Mucosa of rectum (tissue), 2 donors: ENCODE measurements around the gene MUC2.

Source experiments
- H3K27ac ChIP-seq, 2 donors: one replicate each; pipeline ENCODE4 v1.7.0; 2013; ENCODE audit warnings: inconsistent platforms in 2 of 2, low read depth in 2 of 2, low read length in 2 of 2
- H3K27me3 ChIP-seq, 2 donors: one replicate each; pipeline ENCODE4 v1.7.0; 2013; ENCODE audit warnings: low read length in 2 of 2; ENCODE audit not compliant: control insufficient read depth in 2 of 2, insufficient read depth in 2 of 2
- H3K36me3 ChIP-seq, 2 donors: one replicate each; pipeline ENCODE4 v1.7.0; 2013; ENCODE audit warnings: low read length in 2 of 2; ENCODE audit not compliant: control insufficient read depth in 2 of 2, insufficient read depth in 2 of 2
- H3K4me1 ChIP-seq, 2 donors: one replicate each; pipeline ENCODE4 v1.7.0; 2013; ENCODE audit warnings: low read length in 2 of 2, mild to moderate bottlenecking in 1 of 2; ENCODE audit not compliant: control insufficient read depth in 2 of 2, insufficient read depth in 2 of 2
- H3K4me3 ChIP-seq, 2 donors: one replicate each; pipeline ENCODE4 v1.7.0; 2013; ENCODE audit warnings: low read length in 2 of 2
- H3K9ac ChIP-seq, 2 donors: one replicate each; pipeline ENCODE4 v1.7.0; 2013; ENCODE audit warnings: low read length in 2 of 2, low read depth in 1 of 2, mild to moderate bottlenecking in 1 of 2
- H3K9me3 ChIP-seq, 2 donors: one replicate each; pipeline ENCODE4 v1.7.0; 2013; ENCODE audit warnings: low read length in 2 of 2; ENCODE audit not compliant: control insufficient read depth in 2 of 2
- donor health status: healthy.
- donor health status: Normal muscosa, but diverticular disease.

MUC2 gene

GRCh38 chr11:1082346-1082727, 7.7 kb downstream of the MUC2 start:
- H3K27me3 ChIP-seq, result no peaks in the 10 kb centered on the region
- no peak overlapping the region for H3K9ac ChIP-seq

GRCh38 chr11:1082728-1083620, 8.3 kb downstream of the MUC2 start:
- no peaks in the 10 kb centered on the region for H3K9me3 ChIP-seq
- H3K9ac ChIP-seq, result no peak overlapping the region
- no peaks in the 10 kb centered on the region for H3K27me3 ChIP-seq
- no peak overlapping the region for H3K4me3 ChIP-seq
- peak overlapping the region in 1 of 2 donors; percentile 13 for H3K27ac ChIP-seq
- H3K4me1 ChIP-seq, result no peaks in the 10 kb centered on the region
- peaks cover 0 to 2% of the 10 kb centered on the region in 2 donors for H3K36me3 ChIP-seq

More at GRCh38 chr11:1082346-1082727, 7.7 kb downstream of the MUC2 start:
- no peaks in the 10 kb centered on the region for H3K9me3 ChIP-seq
- H3K36me3 ChIP-seq, result peaks cover 0 to 3% of the 10 kb centered on the region in 2 donors
- H3K27ac ChIP-seq, result peak overlapping the region in 1 of 2 donors; percentile 13
- H3K4me3 ChIP-seq, result no peak overlapping the region
- H3K4me1 ChIP-seq, result no peaks in the 10 kb centered on the region

- Histone ChIP-seq H3K4me1 (no peaks in the 10 kb centered on the region), H3K36me3 (no peaks in the 10 kb centered on the region), H3K9me3 (no peaks in the 10 kb centered on the region), H3K4me3 (no peak overlapping the region), H3K27me3 (no peaks in the 10 kb centered on the region), H3K9ac (no peak overlapping the region), H3K27ac (no peak overlapping the region)
Observed at GRCh38 chr11:1083621-1084551, 9.2 kb downstream of the MUC2 start.

GRCh38 chr11:1084561-1085439, 10.1 kb downstream of the MUC2 start:
- Histone ChIP-seq H3K27me3 (no peaks in the 10 kb centered on the region), H3K27ac (no peak overlapping the region), H3K9me3 (no peaks in the 10 kb centered on the region)

GRCh38 chr11:1085440-1086170, 10.9 kb downstream of the MUC2 start:
- Histone ChIP-seq H3K9ac (no peak overlapping the region), H3K27me3 (no peaks in the 10 kb centered on the region), H3K9me3 (no peaks in the 10 kb centered on the region)

More at GRCh38 chr11:1084561-1085439, 10.1 kb downstream of the MUC2 start:
- H3K36me3 ChIP-seq, result no peaks in the 10 kb centered on the region
- H3K4me1 ChIP-seq, result no peaks in the 10 kb centered on the region
- no peak overlapping the region for H3K9ac ChIP-seq
- H3K4me3 ChIP-seq, result no peak overlapping the region

GRCh38 chr11:1086171-1087102, 11.8 kb downstream of the MUC2 start:
- peaks cover 2 to 5% of the 10 kb centered on the region in 2 donors for H3K36me3 ChIP-seq
- no peak overlapping the region for H3K9ac ChIP-seq
- H3K27ac ChIP-seq, result no peak overlapping the region
- no peaks in the 10 kb centered on the region for H3K4me1 ChIP-seq
- no peaks in the 10 kb centered on the region for H3K27me3 ChIP-seq
- no peaks in the 10 kb centered on the region for H3K9me3 ChIP-seq
- no peak overlapping the region for H3K4me3 ChIP-seq

More at GRCh38 chr11:1085440-1086170, 10.9 kb downstream of the MUC2 start:
- H3K36me3 ChIP-seq, result no peaks in the 10 kb centered on the region
- H3K27ac ChIP-seq, result no peak overlapping the region
- no peak overlapping the region for H3K4me3 ChIP-seq
- H3K4me1 ChIP-seq, result no peaks in the 10 kb centered on the region

- Histone ChIP-seq H3K4me1 (no peaks in the 10 kb centered on the region), H3K9me3 (no peaks in the 10 kb centered on the region), H3K9ac (no peak overlapping the region), H3K27ac (no peak overlapping the region), H3K27me3 (no peaks in the 10 kb centered on the region), H3K36me3 (peaks cover 6 to 12% of the 10 kb centered on the region in 2 donors), H3K4me3 (no peak overlapping the region)
Observed at GRCh38 chr11:1087279-1087960, 12.7 kb downstream of the MUC2 start.
